SK-N-SH treated with all-trans-retinoic acid at 6 μM for 48 hours (cell line): ENCODE results near the gene APLN.
A peak's percentile ranks its signal among the peaks of the same experiment; 100 is the strongest.

Source experiments
- ATAC-seq: fragments of 200-7000 bp; cut with Tn5 transposase; 3 replicates; pipeline ENCODE4 v1.9.1; 2020; ENCODE audit warnings: mild to moderate bottlenecking, moderate library complexity
- ARNTL ChIP-seq: fragments of 450-650 bp; formaldehyde crosslinking; IDR thresholded peaks from 2 replicates; pipeline ENCODE4 v1.5.0; 2020; ENCODE audit warnings: low read depth, mild to moderate bottlenecking, moderate library complexity, borderline replicate concordance
- CREB5 ChIP-seq: fragments of 250-450 bp; sonication (Bioruptor Pico); IDR thresholded peaks from 2 replicates; pipeline ENCODE4 v1.5.1; 2020; ENCODE audit warnings: low read depth, mild to moderate bottlenecking, moderate library complexity
- CSRNP3 ChIP-seq: fragments of 250-450 bp; sonication (Bioruptor Pico); IDR thresholded peaks from 2 replicates; pipeline ENCODE4 v1.5.1; 2021; ENCODE audit warnings: mild to moderate bottlenecking, moderate library complexity
- ESRRG ChIP-seq: fragments of 250-450 bp; sonication (Bioruptor Pico); IDR thresholded peaks from 2 replicates; pipeline ENCODE4 v1.6.1; 2021; ENCODE audit warnings: mild to moderate bottlenecking
- GLIS3 ChIP-seq: fragments of 250-450 bp; sonication (Bioruptor Pico); IDR thresholded peaks from 2 replicates; pipeline ENCODE4 v1.5.0; 2020; ENCODE audit warnings: mild to moderate bottlenecking, moderate library complexity
- ISL1 ChIP-seq: fragments of 250-450 bp; sonication (Bioruptor Pico); IDR thresholded peaks from 2 replicates; pipeline ENCODE4 v2.1.2; 2022; ENCODE audit warnings: mild to moderate bottlenecking, moderate library complexity
- OSR1 ChIP-seq: fragments of 250-450 bp; sonication (Bioruptor Pico); IDR thresholded peaks from 2 replicates; pipeline ENCODE4 v1.8.0; 2022; ENCODE audit warnings: moderate library complexity, mild to moderate bottlenecking, inconsistent platforms
- PATZ1 ChIP-seq: fragments of 250-450 bp; sonication (Bioruptor Pico); IDR thresholded peaks from 2 replicates; pipeline ENCODE4 v1.8.0; 2020; ENCODE audit warnings: mild to moderate bottlenecking, moderate library complexity, borderline replicate concordance
- POU6F1 ChIP-seq: fragments of 250-450 bp; sonication (Bioruptor Pico); IDR thresholded peaks from 2 replicates; pipeline ENCODE4 v1.8.0; 2021; ENCODE audit warnings: low read depth, mild to moderate bottlenecking, moderate library complexity, borderline replicate concordance
- RARB ChIP-seq: fragments of 250-450 bp; sonication (Bioruptor Pico); IDR thresholded peaks from 2 replicates; pipeline ENCODE4 v1.8.0; 2021; ENCODE audit warnings: mild to moderate bottlenecking, moderate library complexity
- SNAI2 ChIP-seq: fragments of 250-450 bp; sonication (Bioruptor Pico); IDR thresholded peaks from 2 replicates; pipeline ENCODE4 v1.5.0; 2020; ENCODE audit warnings: mild to moderate bottlenecking, moderate library complexity
- TCF4 ChIP-seq: fragments of 250-450 bp; sonication (Bioruptor Pico); IDR thresholded peaks from 2 replicates; pipeline ENCODE4 v1.8.0; 2021; ENCODE audit warnings: mild to moderate bottlenecking, moderate library complexity, borderline replicate concordance
- TOX ChIP-seq: fragments of 250-450 bp; sonication (Bioruptor Pico); IDR thresholded peaks from 2 replicates; pipeline ENCODE4 v1.8.0; 2021; ENCODE audit warnings: mild to moderate bottlenecking, moderate library complexity, borderline replicate concordance
- TSHZ2 ChIP-seq: fragments of 250-450 bp; sonication (Bioruptor Pico); IDR thresholded peaks from 2 replicates; pipeline ENCODE4 v1.5.0; 2020; ENCODE audit warnings: mild to moderate bottlenecking, moderate library complexity
- ZC3H10 ChIP-seq: fragments of 250-450 bp; sonication (Bioruptor Pico); IDR thresholded peaks from 2 replicates; pipeline ENCODE4 v1.5.1; 2021; ENCODE audit warnings: mild to moderate bottlenecking, moderate library complexity
- ZFP3 ChIP-seq: fragments of 250-450 bp; sonication (Bioruptor Pico); IDR thresholded peaks from 2 replicates; pipeline ENCODE4 v1.5.0; 2020; ENCODE audit warnings: mild to moderate bottlenecking, moderate library complexity
- ZFP30 ChIP-seq: fragments of 450-650 bp; formaldehyde crosslinking; IDR thresholded peaks from 2 replicates; pipeline ENCODE4 v1.5.0; 2022; ENCODE audit warnings: mild to moderate bottlenecking, moderate library complexity
- ZNF70 ChIP-seq: fragments of 450-650 bp; formaldehyde crosslinking; IDR thresholded peaks from 2 replicates; pipeline ENCODE4 v1.5.0; 2020; ENCODE audit warnings: mild to moderate bottlenecking, moderate library complexity

APLN gene

GRCh38 chrX:129606918-129607317 is 47.8 kb downstream of the APLN start:
- peak; percentile 75 for ATAC-seq
- TF ChIP-seq TOX (CRISPR knock-in tag), result no peak
- TF ChIP-seq CSRNP3 (CRISPR knock-in tag), result no peak
- no peak for TF ChIP-seq CREB5 (CRISPR knock-in tag)
- no peak for TF ChIP-seq SNAI2
- no peak for TF ChIP-seq TSHZ2 (CRISPR knock-in tag)
- TF ChIP-seq GLIS3, result no peak
- TF ChIP-seq ZNF70 (CRISPR knock-in tag), result no peak
- no peak for TF ChIP-seq POU6F1 (CRISPR knock-in tag)
- no peak for TF ChIP-seq ZFP3 (CRISPR knock-in tag)
- TF ChIP-seq ESRRG (CRISPR knock-in tag), result no peak
- TF ChIP-seq TCF4 (CRISPR knock-in tag), result no peak
- no peak for TF ChIP-seq ZC3H10
- TF ChIP-seq OSR1 (CRISPR knock-in tag), result no peak
- TF ChIP-seq PATZ1 (CRISPR knock-in tag), result no peak
- TF ChIP-seq RARB (CRISPR knock-in tag), result no peak
- no peak for TF ChIP-seq ARNTL (CRISPR knock-in tag)
- no peak for TF ChIP-seq ISL1

GRCh38 chrX:129600981-129601424 is 53.8 kb downstream of the APLN start:
- TF ChIP-seq ZFP30 (no peak), ESRRG (CRISPR knock-in tag) (no peak), CREB5 (CRISPR knock-in tag) (no peak), POU6F1 (CRISPR knock-in tag) (no peak), CSRNP3 (CRISPR knock-in tag) (no peak)
- TF ChIP-seq, all 23 proteins: peak for 0
- ATAC-seq, result peak; percentile 64
